Stimulated activated CD8-positive, alpha-beta memory T cell treated with anti-CD3 and anti-CD28 coated beads, Interleukin-12 subunit alpha, Interleukin-12 subunit beta, amount 100 ng/mL, for 24 hours (primary cell): ENCODE data around the gene HBD.
"Not testable (repeated sequence)": the region's sequence is repeated elsewhere in the genome, so short reads cannot be mapped to it uniquely, and the experiment has no call there.

Experiments
- DNase-seq: peaks from one replicate; pipeline ENCODE4 v3.0.0-alpha.2; 2020; ENCODE audit errors: extremely low read depth

Gene HBD

DNA sequence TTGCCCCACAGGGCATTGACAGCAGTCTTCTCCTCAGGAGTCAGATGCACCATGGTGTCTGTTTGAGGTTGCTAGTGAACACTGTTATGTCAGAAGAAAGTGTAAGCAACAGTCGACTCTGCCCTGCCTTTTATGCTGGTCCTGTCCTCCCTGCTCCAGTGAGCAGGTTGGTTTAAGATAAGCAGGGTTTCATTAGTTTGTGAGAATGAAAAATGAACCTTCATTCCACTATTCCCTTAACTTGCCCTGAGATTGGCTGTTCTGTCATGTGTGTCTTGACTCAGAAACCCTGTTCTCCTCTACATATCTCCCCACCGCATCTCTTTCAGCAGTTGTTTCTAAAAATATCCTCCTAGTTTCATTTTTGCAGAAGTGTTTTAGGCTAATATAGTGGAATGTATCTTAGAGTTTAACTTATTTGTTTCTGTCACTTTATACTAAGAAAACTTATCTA, at the start of gene HBD:
Gene HBD, minus strand, starts transcription at position 103 of the 454 bp plus-strand sequence. Its CDS starts 50 bp downstream, at position 53.
- DNase-seq, result no peak

DNA sequence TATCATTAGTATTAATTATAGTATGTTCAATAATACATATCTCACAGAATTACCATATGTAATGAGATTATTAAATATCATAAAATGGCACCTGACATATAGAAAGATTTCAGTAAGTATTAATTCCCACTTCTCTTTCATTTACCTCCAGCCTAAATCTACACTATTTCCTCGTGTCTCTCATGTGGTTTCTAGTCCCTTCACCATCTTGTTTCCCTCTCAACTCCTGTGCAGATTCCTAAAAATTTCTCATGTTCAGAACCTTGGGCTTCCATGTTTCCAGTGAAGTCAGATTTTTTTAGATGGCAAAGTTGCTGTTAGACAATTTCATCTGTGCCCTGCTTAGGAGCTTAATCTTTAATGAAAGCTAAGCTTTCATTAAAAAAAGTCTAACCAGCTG, 49.6 kb upstream of the HBD start:
- DNase-seq, result no peak

GRCh38 chr11:5283086-5283485, 48.8 kb upstream of the HBD start:
- DNase-seq, result no peak

DNA sequence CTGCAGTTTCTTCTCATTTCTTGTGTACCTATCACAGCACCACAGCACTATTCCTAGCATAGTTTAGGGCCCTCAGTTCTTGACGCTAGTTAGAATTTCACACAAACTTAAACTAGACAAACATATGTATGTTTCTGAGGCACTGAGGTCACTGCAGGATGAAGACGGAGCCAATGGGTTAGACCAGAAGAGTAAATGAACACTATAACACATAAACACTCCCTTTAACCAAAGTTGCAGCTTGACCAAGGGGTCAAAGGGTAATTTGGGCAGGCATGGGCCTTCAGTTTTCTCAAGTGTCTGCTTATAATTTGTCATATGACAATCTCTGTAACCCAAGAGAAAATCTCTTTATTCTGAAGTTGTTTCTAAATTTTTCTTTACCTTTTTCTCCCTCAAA, 48.3 kb upstream of the HBD start:
- DNase-seq, result no peak

GRCh38 chr11:5281596-5281995, 47.3 kb upstream of the HBD start:
- DNase-seq, result no peak

DNA sequence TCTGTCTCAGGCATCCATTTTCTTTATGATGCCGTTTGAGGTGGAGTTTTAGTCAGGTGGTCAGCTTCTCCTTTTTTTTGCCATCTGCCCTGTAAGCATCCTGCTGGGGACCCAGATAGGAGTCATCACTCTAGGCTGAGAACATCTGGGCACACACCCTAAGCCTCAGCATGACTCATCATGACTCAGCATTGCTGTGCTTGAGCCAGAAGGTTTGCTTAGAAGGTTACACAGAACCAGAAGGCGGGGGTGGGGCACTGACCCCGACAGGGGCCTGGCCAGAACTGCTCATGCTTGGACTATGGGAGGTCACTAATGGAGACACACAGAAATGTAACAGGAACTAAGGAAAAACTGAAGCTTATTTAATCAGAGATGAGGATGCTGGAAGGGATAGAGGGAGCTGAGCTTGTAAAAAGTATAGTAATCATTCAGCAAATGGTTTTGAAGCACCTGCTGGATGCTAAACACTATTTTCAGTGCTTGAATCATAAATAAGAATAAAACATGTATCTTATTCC, 46.4 kb upstream of the HBD start:
- no peak for DNase-seq

DNA sequence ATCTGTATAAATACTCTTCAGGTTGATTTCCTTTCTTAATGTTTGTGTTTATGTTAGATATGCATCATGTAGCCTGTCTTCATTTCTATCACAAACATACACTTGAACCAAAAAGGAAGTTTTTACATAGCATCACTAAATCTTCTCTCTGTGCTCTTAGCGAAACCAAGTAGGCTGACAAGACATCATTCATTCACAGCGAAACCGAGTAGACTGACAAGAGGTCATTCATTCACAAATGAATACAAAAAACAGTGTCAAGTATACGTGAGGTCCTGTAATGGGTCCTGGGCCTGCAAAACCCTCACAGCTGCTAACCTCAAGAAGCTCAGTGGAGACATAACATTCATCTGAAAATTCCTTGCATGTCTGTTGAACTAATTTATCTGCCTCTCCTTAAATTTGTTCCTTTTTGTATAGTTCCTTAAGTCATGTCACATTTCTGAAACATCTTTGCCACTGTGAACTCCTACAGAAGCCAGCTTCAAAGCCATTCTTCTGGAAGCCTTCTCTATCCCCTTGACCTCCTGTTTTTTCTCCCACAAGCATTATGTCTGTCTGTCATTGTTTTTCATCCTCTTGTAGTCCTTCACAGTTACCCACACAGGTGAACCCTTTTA, 45.3 kb upstream of the HBD start:
- no peak for DNase-seq

DNA sequence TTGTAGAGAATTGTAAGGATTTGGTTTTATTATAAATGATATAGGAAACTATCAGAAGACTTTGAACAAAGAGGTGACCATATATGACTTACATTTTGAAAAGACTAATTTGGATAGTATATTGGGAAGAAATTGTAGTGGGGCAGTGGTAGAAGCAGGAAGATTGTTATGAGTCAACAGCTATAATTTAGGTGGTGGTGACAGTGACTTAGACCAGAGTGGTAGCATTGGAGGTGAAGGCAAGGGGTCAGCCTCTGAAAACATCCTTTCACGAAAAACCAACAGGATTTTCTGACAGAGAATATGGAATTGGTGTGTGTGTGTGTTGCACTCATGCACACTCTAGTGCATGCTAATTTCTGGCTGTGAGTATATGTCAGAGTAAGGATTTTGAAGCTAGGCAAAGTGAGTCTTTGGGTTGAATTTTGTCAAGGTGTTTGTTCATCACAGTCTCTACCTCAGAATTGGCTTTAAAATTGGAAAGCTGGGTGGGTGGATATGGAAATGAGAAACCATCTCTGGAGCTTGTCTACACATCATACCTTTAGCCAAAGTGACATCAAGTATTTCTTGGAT, 43.6 kb upstream of the HBD start:
- DNase-seq, result no peak

DNA sequence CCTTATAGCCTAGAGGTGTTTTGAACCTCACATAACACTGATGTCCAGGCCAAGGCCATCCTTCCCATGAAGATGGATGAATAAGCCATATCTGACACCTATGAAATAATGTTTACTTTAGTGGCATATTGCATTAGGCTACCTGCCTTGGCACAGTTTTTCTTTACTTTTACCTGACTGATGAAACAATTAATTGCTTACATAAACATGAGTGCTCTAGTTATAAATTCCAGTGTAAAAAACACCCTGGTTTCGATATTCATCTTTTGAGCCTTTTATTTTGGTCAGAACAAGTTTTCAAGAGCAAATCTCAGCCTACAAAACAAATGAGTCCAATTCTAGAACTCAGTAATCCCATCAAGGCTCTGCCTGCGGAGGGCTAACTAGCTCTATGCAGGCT, 42.4 kb upstream of the HBD start:
- no peak for DNase-seq

GRCh38 chr11:5275369-5276110, 41.3 kb upstream of the HBD start:
- no peak for DNase-seq

DNA sequence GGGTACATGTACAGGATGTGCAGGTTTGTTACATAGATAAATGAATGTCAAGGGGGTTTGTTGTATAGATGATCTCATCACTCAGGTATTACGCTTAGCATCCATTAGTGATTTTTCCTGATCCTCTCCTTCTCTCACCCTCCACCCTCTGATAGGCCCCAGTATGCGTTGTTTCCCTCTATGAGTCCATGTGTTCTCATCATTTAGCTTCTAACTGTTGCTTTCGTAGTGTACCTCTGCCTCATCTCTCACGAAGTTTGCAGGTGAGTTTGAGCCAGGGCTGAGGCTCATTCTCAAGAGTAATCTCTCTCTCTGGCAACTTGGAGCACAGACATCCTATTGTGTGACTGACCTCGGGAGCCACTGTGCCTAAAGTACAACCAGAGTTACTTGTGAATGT, 40.1 kb upstream of the HBD start:
- no peak for DNase-seq

DNA sequence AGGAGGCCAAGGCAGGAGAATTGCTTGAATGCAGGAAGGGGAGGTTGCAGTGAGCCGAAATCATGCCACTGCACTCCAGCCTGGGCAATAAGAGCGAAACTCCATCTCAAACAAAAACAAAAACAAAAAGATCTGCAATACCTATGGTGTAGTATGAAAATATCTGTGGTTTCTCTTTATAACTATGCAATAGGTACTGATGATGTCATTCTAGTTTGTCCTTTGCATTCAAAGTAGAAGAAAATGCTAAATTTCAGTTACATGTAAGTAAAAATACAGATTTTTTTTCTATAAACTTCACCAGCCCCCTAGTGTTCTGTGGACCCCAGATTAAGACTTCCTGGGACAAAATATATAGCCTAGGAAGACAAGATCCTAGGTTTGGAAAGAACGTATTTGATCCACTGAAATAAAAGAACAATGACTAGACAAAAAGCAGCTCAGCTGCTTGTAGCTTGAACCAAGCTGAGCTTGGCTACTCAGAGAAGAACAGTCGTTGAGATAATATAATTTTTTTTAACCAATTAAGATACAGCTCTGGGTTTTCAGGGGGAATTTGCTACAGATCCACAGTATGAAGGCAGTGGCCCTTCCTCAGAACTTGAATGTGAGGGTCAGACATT, 38.2 kb upstream of the HBD start:
- no peak for DNase-seq

DNA sequence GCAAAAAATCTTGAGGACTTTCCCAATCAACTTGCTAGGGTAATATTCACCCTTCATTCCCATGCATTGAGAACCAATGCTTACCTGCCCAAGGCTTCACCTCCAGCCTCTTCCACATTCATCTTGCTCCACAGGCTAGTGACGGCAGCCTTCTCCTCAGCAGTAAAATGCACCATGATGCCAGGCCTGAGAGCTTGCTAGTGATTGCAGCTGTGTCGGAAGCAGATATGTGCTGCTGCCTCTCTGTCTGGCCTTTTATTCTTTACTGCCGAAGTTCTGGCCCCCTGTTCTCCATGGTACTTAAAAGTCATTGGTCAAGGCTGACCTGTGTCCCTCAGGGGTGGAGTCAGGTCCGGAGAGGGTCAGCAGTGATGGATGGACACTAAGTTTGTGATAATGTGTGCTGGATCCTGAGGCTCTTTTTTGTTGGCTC, 35.4 kb upstream of the HBD start, which contains the start of gene HBE1:
Gene HBE1, minus strand, starts transcription at position 231 of the 433 bp plus-strand sequence. Its CDS starts 55 bp downstream, at position 176.
- DNase-seq, result no peak

DNA sequence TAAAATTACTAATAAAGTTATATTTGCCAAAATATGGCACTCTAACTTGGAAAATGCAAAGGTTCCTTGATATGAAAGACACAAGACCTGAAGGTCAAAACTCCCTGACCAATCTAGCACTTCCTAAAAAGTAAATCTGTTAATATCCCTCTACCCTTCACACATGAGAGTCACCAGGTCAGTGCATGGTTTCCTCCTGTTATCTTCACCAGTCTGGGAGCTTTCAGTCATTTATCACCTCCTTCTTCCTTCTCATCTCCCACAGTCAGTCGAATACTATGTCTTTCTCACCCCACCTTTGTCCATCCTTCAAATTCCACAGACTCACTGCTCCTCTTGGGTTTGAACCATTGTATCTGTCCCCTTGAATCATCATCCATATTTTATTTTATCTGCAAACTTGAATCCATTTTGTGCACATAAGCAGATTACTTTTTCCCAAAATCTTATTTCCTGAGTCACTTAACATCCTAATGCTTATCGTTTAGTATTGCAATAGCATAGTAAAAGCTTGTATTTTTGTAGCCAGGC, 32.8 kb upstream of the HBD start:
- no peak for DNase-seq

- DNase-seq, result no peak
These were observed 32.3 kb upstream of the HBD start for GRCh38 chr11:5266609-5267008.

DNA sequence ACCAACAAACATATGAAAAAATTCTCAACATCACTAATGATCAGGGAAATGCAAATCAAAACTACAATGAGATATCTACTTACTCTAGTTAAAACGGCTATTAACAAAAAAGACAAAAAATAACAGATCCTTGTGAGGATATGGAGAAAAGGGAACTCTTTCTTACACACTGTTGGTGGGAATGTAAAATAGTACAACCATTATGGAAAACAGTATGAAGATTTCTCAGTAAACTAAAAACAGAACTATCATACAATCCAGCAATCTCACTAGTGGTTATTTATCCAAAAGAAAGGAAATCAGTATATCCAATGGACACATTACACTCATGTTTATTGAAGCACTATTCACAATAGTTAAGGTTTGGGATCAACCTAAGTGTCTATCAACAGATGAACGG, 31.5 kb upstream of the HBD start:
- no peak for DNase-seq

DNA sequence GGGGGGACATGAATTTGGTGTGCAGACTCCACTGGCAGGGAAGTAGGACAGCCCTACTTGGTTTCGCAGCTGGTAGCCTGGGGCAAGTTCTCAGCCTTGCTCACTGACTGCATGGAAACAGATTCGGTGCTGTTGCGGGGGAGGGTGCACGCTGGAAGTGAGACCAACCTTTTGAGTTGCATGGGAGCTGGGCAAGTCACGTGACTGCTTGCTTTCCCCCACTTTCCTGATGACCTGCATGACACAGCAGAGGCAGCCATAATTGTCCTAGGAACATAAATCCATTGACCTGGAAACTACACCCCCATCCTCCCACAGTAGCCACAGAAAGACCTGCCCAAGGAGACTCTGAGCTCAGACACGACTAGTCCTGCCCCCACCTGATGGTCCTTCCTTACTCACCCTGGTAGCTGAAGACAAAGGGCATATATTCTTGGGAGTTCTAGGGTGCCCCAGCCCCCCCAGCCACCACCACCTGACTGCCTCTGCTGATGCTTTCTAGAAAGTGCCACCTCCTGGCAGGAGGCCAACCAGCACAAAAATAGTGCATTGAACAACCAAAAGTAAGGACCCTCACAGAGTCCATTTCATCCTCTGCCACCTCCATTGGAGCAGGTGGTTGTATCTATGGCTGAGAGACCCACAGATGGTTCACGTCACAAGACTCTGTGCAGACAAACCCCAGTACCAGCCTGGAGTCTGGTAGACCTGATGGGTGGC, 24.4 kb upstream of the HBD start:
- no peak for DNase-seq

DNA sequence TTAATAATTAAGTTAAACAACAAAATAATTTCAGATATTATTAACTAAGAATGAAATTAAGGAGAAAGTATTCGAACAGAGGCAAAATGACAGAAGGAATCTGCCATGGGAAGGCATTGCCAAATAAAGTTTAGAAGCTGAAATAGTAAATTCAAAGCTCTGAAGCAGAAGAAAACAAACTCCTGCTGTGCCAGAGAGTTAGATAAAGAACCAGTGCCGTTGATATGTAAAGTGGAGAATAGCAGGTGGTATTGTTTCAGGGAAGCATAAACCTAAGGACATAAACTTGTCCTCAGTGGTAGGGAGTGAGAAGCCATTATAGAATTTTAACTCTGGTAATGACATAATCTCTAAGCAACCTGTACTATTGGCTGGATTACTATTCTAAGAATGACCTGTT, 23.0 kb upstream of the HBD start:
- DNase-seq, result no peak

- DNase-seq, result not testable (repeated sequence)
These were observed 20.5 kb upstream of the HBD start, which contains the start of gene HBG2 for GRCh38 chr11:5254646-5255413. Gene HBG2, minus strand, starts transcription at chr11:5254781. Its CDS starts 53 bp downstream, at chr11:5254728.

GRCh38 chr11:5254023-5254422, 19.7 kb upstream of the HBD start:
- not testable (repeated sequence) for DNase-seq
